Measurements from ENCODE around the gene TBC1D22A.

TBC1D22A gene

GRCh38 chr22:46892866-46893265 is 130.4 kb downstream of the TBC1D22A start:
- no peak for DNase-seq

GRCh38 chr22:46893281-46894020 is 131.0 kb downstream of the TBC1D22A start:
- no peak for DNase-seq

- DNase-seq, result no peak
Observed at GRCh38 chr22:46894081-46894671, 131.7 kb downstream of the TBC1D22A start.

- no peak for DNase-seq
Observed at GRCh38 chr22:46894851-46895640, 132.6 kb downstream of the TBC1D22A start.

GRCh38 chr22:46895753-46896152 is 133.3 kb downstream of the TBC1D22A start:
- no peak for DNase-seq

GRCh38 chr22:46896166-46896565 is 133.7 kb downstream of the TBC1D22A start:
- DNase-seq, result no peak

- no peak for DNase-seq
Observed at GRCh38 chr22:46896568-46897245, 134.3 kb downstream of the TBC1D22A start.

GRCh38 chr22:46897246-46897623 is 134.8 kb downstream of the TBC1D22A start:
- no peak for DNase-seq

- DNase-seq, result no peak
Observed at GRCh38 chr22:46900549-46900948, 138.1 kb downstream of the TBC1D22A start.

- DNase-seq, result no peak
Observed at GRCh38 chr22:46902436-46902835, 140.0 kb downstream of the TBC1D22A start.

- DNase-seq, result no peak
Observed at GRCh38 chr22:46902998-46903916, 140.8 kb downstream of the TBC1D22A start.

GRCh38 chr22:46905415-46905814 is 143.0 kb downstream of the TBC1D22A start:
- no peak for DNase-seq

GRCh38 chr22:46905834-46906233 is 143.4 kb downstream of the TBC1D22A start:
- DNase-seq, result no peak

GRCh38 chr22:46906326-46907045 is 144.0 kb downstream of the TBC1D22A start:
- DNase-seq, result no peak

GRCh38 chr22:46907241-46908215 is 145.1 kb downstream of the TBC1D22A start:
- no peak for DNase-seq

GRCh38 chr22:46908641-46909107 is 146.2 kb downstream of the TBC1D22A start:
- no peak for DNase-seq

GRCh38 chr22:46909237-46910030 is 147.0 kb downstream of the TBC1D22A start:
- DNase-seq, result no peak

GRCh38 chr22:46910624-46911023 is 148.2 kb downstream of the TBC1D22A start:
- DNase-seq, result no peak

- no peak for DNase-seq
Observed at GRCh38 chr22:46911346-46911745, 148.9 kb downstream of the TBC1D22A start.
